GM21576 (cell line): ENCODE measurements around the gene TLX2.

Source experiments
- ATAC-seq: cut with Tn5 transposase; IDR thresholded peaks from one replicate; pipeline ENCODE4 v1.9.1; 2021; ENCODE audit warnings: mild to moderate bottlenecking, moderate library complexity; ENCODE audit not compliant: unreplicated experiment

Gene TLX2

DNA sequence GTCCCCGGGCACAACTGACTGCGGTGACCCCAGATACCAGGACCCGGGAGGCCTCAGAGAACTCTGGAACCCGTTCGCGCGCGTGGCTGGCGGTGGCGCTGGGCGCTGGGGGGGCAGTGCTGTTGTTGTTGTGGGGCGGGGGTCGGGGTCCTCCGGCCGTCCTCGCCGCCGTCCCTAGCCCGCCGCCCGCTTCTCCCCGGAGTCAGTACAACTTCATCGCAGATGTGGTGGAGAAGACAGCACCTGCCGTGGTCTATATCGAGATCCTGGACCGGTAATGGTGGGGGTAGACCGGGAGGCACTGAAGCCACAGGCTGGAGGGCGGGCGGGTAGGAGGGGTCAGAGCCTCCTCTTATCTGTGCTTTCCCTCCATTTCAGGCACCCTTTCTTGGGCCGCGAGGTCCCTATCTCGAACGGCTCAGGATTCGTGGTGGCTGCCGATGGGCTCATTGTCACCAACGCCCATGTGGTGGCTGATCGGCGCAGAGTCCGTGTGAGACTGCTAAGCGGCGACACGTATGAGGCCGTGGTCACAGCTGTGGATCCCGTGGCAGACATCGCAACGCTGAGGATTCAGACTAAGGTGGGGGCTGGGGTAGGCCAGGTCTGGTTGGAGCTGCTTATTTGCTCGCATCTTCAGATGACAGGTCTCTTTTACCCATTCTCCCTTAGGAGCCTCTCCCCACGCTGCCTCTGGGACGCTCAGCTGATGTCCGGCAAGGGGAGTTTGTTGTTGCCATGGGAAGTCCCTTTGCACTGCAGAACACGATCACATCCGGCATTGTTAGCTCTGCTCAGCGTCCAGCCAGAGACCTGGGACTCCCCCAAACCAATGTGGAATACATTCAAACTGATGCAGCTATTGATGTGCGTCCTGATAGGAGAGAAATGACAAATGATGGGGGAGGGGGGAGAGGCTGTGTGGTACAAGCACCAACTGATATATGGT is 16.3 kb downstream of the TLX2 start:
- ATAC-seq, result peak; percentile 24

GRCh38 chr2:74531666-74532065 is 17.4 kb downstream of the TLX2 start:
- ATAC-seq, result no peak

- ATAC-seq, result no peak
Observed at GRCh38 chr2:74532222-74532621, 18.0 kb downstream of the TLX2 start.

DNA sequence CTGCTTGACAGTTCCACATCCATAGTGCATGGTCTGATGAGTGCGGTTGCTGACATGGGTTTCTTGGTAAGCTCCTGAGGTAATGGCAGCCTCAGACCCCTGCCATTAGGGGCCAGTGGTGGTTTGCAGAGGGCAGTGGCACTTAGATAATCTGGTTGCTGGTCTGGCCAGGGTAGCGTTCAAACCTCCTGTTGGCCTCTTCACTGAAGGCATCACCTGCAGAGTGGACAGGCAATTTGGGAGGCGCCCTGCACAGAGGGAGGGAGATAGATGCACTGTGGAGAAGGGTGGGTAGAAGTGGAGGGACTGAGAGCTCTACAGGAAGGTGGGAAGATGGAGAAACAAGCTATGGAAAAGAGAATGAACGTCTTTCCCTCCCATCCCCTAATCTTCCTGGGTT is 19.2 kb downstream of the TLX2 start:
- no peak for ATAC-seq

GRCh38 chr2:74534411-74534810 is 20.2 kb downstream of the TLX2 start:
- ATAC-seq, result no peak

DNA sequence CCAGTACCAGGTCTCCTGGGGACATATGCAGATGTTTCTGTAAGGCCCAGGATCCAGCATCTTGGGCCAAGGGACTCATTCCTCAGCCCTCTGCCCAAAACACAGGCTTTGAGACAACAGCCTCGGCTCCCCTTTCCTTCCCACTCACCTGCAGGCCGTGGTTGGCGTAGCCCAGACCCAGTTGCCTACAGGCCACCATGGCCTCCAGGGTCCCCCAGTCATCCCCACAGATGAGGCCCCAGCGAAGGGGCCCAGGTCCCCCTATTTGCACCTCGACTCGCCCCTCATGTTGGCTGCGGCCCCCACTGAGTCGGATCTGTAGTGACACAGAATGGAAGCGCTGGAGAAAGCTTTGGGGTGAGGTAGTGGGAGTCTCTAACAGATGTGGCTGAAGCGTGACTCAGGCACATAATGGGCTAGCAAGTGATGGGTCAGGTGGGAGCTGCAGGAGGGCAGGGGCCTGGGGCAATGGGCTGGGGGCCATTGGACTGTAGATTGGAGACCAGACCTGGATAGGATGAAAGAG is 21.3 kb downstream of the TLX2 start:
- ATAC-seq, result no peak

GRCh38 chr2:74536166-74536950 is 22.1 kb downstream of the TLX2 start:
- ATAC-seq, result no peak

DNA sequence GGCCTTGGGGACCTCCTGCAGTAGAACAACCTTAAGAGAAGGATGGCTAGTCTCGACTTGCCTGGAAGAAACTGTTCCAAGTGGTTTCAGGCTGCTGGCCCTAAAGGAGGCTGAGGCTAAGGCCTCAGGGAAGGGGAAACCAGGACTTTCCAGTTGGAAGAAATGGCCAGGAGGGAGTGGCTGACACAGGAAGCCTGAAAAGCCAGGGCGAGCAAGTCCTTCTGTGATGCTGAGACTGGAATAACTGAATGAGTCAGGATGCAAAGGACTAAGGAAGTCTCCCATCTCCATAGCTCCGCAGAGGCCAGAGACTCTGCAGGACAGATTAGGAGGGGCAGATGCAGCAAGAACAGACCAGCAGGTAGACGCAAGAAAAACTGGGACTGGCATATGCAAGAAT is 22.9 kb downstream of the TLX2 start:
- no peak for ATAC-seq

GRCh38 chr2:74538881-74539339 is 24.7 kb downstream of the TLX2 start:
- no peak for ATAC-seq

GRCh38 chr2:74540291-74540690 is 26.0 kb downstream of the TLX2 start:
- no peak for ATAC-seq

- no peak for ATAC-seq
Observed at GRCh38 chr2:74542978-74543377, 28.7 kb downstream of the TLX2 start.

DNA sequence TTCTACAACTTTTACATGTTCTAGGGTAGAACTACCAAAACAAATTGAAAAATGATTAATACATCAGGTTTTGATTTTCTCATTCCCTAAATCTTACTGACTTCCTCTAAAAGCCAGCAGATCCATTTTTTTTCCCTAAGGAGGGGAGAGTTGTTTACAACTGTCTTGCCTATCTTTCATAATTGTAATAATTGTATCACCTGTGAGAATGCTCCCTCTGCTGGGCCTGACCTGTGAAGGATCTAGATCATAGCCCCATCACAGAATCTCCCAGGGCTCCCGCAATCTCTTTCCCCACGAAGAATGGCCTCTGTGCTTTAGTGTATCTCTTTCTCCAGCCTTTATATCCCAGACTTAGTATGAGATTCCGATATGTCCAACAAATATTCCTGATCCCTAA is 30.4 kb downstream of the TLX2 start:
- ATAC-seq, result no peak

DNA sequence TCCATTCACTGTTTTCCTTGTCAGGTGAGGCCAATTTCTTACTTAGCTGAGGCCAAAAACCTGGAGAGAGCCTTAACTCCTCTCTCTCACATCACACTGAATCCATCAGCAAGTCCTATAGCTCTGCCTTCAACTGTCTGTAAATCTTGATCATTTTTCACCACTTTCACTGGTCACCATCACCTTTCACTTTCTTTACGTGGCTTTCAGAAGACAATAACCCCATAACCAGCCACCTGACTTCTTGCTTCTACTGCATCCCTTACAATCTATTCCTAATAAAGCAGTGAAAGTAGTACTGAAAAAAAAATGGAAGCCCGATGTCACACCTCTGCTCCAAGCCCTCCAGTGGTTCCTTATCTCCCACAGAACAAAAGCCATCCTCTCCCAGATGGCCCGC is 31.8 kb downstream of the TLX2 start:
- no peak for ATAC-seq

GRCh38 chr2:74548285-74548899 is 34.1 kb downstream of the TLX2 start:
- ATAC-seq, result no peak

GRCh38 chr2:74548900-74549826 is 34.9 kb downstream of the TLX2 start:
- ATAC-seq, result no peak

DNA sequence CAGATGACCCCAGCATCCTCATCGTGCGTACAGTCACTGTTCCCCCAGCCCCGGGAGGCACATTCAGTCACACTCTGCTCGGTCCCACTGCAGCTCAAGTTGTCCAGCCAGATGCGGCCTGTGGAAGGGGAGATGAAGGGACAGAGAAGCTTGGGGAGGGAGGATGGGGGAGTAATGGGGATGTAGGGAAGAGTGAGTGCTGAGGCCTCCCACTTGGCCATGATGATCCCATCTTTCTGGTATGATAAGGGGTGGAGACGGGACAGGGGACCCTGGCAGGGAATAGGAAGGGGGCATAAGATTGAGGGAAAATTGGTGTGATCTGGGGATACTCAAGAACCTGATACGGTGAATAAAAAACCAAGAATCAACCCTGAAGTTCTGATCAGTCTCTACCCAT is 36.0 kb downstream of the TLX2 start:
- ATAC-seq, result no peak

DNA sequence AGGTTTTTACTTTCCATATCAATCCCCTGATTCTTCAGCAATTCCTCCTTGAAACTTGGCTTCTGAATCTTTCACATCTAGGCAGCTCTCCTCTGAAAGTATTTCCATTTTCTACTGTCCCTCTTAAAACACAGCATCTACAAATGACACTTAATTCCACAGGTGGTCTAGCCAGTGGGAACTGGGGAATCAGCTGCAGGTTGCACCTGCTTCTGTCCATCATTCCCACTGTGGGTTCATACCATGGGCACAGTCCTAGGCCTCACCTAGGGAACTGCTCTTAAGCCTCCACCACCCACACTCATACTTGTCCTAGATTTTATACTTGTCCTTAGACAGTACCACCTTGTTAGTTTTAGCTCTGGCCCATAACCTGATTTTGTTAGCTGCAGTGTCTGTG is 37.3 kb downstream of the TLX2 start:
- no peak for ATAC-seq

- no peak for ATAC-seq
Observed at GRCh38 chr2:74551942-74552913, 38.0 kb downstream of the TLX2 start.
